Stimulated activated CD8-positive, alpha-beta memory T cell treated with anti-CD3 and anti-CD28 coated beads, Interleukin-7, amount 100 ng/mL, for 4 hours (primary cell): ENCODE measurements around the gene LRRTM4.

ENCODE experiments used
- DNase-seq, 2 donors: peaks; one replicate each; pipeline ENCODE4 v3.0.0-alpha.2; 2020; ENCODE audit warnings: low read depth in 2 of 2

LRRTM4 gene

DNA sequence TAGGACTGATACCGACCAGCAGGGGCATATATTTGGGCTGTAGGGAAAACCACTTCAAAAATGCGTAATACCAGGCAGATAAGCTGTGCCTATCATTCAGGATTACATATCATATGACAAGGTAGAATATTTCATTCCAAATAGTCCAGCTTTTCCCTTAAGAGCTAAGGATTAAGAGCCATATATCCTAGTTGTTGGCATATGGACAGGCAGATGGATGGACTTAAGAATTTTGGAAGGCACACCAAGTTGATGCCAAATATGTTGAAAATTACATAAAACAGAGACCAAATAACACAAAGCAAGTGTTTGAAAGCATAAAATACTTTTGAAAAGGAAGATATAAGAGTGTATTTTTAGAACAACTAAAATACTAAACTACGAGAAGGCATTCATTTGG lies 52.1 kb downstream of the LRRTM4 start:
- DNase-seq, result no peak

GRCh38 chr2:77469106-77469505 lies 53.1 kb downstream of the LRRTM4 start:
- no peak for DNase-seq

GRCh38 chr2:77459840-77460239 lies 62.3 kb downstream of the LRRTM4 start:
- no peak for DNase-seq

- DNase-seq, result no peak
Measured at GRCh38 chr2:77458216-77458615, 64.0 kb downstream of the LRRTM4 start.

DNA sequence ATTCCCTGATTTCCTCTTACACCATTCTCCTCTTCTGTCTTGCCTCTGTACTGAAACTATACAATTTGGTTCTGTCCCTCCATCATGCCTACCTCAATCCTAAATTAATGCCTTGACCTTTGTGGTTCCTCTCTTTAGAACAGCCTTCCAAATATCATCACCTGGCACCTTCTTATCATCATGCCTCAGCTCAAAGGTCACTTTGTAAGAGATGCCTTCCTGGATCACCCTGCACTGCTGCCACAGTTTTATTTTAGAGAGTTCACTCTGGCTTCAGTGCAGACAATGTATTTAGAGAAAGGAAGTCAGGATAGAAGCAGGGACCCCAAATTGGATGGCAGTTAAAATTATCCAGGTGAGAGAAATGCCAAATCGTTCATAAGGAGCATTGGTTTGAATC lies 64.5 kb downstream of the LRRTM4 start:
- no peak for DNase-seq

- no peak for DNase-seq
Measured at GRCh38 chr2:77443076-77443475, 79.1 kb downstream of the LRRTM4 start.

- no peak for DNase-seq
Measured at GRCh38 chr2:77434880-77435279, 87.3 kb downstream of the LRRTM4 start.

GRCh38 chr2:77428946-77429345 lies 93.2 kb downstream of the LRRTM4 start:
- no peak for DNase-seq

DNA sequence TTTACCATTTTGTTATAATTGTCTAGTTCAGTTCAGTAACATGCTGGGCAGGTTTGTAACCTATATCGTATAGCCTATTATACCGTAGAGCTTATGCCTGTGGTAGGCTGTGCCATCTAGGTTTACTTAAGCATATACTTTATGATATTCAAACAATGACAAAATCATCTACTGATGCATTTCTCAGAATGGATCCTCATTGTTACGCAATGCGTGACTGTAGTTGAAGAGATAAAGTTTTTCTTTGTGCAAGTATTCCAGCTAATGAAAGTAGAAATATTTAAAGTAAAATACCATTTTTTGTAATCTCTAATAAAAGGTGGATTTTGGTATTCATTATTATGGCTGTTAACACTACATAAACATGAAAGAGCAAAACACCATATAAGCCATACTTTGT lies 100.2 kb downstream of the LRRTM4 start:
- no peak for DNase-seq

DNA sequence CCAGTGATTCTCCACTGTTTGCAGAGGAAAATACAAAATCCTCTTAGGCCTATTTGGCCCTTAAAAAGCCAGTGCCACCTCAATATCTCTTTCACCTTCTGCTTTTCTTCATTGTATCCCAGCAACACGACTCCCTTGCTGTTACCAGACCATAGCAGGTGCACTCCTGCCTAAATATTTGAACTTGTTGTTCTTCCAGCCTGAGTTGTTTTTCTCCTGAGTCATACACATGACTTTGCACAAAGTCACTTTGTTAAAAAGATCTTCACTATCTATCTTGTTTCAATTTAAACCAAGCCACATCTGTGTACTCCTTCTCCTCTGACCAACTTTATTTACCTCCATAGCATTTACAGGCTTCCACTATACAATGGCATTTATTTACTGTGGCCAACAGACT lies 103.6 kb downstream of the LRRTM4 start:
- DNase-seq, result no peak

GRCh38 chr2:77404189-77404588 lies 118.0 kb downstream of the LRRTM4 start:
- no peak for DNase-seq

- DNase-seq, result no peak
Measured at GRCh38 chr2:77398970-77399600, 123.1 kb downstream of the LRRTM4 start.

GRCh38 chr2:77397763-77398162 lies 124.4 kb downstream of the LRRTM4 start:
- DNase-seq, result no peak

GRCh38 chr2:77395011-77395410 lies 127.2 kb downstream of the LRRTM4 start:
- DNase-seq, result no peak

- no peak for DNase-seq
Measured at GRCh38 chr2:77391119-77391518, 131.1 kb downstream of the LRRTM4 start.

- no peak for DNase-seq
Measured at GRCh38 chr2:77387324-77387723, 134.9 kb downstream of the LRRTM4 start.

DNA sequence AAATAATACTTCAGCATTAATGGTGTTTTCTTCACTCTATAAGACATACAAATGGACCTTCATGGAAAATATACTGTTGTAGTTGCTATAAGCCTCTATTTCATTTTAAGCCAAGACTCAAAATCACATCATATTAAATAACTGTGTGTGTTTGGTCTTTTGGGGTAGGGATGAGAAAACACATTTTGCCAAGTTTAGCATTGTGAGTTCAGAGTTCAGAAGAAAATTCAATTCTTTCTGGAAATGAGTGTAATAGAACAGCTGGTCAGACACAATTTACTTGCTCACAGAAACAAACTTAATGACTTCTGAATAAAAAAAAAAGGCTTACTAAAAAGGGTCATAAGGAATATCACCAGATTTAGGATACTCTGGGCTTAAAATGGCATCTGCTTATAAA lies 149.5 kb downstream of the LRRTM4 start:
- DNase-seq, result no peak

GRCh38 chr2:77370511-77370910 lies 151.7 kb downstream of the LRRTM4 start:
- DNase-seq, result no peak

- DNase-seq, result no peak
Measured at GRCh38 chr2:77363277-77363676, 158.9 kb downstream of the LRRTM4 start.

GRCh38 chr2:77348821-77349220 lies 173.4 kb downstream of the LRRTM4 start:
- no peak for DNase-seq

DNA sequence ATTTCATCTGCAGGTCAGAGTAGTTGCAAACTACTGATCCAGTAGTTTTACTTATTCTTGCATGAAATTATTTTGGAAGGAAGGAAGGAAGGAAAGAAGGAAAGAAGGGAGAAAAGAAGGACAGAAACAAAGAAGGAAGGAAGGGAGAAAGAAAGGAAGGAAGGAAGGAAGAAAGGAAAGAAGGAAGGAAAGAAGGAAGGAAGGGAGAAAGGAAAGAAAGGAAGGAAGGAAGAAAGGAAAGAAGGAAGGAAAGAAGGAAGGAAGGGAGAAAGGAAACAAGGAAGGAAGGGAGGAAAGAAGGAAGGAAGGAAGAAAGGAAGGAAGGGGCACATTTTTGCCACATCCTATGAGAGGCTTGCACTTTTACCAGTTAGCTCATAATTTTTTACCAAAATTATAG lies 186.2 kb downstream of the LRRTM4 start:
- no peak for DNase-seq

GRCh38 chr2:77328134-77328931 lies 193.8 kb downstream of the LRRTM4 start:
- DNase-seq, result no peak

DNA sequence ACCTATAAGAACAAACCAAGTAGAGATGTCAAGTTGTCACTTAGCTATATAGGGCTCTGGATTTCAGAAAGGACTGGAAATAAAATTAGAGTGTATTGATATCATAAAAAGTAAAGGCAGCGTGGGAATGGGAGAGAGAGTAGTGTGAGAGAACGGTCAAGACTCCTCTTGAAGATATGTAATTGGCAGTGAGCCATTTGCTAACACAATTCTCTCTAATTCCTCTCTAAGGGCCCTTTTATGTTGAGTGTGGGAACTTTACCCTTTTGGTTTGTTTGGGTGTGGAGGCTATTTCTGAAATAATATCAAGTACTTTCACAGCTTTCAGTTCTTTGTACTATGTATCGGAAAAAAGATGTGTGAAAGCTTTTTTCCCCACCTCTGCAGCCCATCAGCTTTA lies 196.8 kb downstream of the LRRTM4 start:
- DNase-seq, result no peak

DNA sequence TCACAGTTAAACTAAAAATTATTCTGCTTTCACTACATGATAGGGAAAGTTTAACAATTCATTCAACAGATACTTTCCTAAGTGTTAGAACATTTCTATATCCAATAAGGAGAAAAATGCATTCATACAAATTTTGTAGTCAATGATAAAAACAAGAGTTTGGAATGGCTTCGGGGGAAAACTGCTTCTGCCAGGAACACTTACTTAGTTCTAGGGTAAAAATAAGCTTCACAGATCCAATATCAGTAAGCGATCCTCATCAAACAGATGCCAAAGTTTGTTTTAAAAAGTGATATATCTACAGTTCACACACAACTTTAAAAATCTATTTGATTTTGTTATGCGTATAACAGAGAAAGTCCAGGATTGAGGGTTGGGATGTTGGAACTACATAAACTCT lies 199.7 kb downstream of the LRRTM4 start:
- no peak for DNase-seq
